Measurements from ENCODE around the gene NEDD4.
"Not testable (repeated sequence)": the region's sequence is repeated elsewhere in the genome, so short reads cannot be mapped to it uniquely, and the experiment has no call there.

NEDD4 gene

DNA sequence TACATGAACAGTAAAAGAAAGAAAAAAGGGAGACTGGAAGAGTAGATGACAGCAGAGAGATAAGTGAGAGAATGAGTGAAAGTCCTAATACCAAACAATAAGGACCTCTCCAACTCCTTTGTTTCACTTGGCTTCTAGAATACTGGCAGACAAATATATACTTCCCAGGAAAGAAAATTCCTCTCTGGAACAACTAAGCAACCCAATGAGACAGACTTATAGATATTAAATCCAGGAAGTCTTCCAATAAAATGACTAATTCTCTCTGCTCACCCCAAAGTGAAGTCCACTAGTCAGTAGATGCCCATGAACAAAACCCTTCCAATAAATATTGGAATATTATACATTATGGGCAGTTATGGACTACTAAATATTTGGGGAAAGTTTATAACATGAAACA lies 114.2 kb downstream of the NEDD4 start:
- no peak for DNase-seq

DNA sequence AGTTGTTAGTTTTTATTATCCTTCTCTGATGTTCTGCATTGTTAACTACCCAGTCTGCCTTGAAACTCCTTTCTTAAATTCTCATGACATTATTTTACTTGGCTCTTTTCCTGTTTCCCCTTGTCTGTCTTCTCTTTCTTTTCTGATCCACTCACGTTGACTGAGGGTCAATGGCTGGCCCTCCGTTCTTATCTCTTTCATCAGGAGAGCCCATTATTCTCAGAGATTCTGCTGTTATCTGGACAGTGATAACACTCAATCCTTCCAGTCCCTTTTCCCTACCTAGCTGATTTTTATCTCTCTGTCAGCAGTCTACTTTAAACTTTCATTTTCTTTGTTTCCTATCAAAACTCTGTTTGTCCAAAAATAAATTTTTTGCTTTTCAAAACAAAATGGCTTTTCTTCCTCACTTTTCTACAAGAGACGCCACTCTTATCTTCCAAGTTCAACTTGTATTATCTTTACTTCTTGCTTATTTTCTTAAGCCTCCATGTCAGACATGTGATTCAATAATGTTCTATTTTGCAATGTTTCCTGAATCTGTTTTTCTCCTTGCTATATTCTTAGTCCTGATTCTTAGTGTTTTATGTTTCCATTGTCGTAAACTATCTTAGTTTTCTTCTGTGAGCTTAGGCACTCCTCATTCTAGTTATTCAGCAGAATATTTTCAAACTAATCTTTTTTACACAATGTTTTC lies 120.2 kb downstream of the NEDD4 start:
- no peak for DNase-seq

DNA sequence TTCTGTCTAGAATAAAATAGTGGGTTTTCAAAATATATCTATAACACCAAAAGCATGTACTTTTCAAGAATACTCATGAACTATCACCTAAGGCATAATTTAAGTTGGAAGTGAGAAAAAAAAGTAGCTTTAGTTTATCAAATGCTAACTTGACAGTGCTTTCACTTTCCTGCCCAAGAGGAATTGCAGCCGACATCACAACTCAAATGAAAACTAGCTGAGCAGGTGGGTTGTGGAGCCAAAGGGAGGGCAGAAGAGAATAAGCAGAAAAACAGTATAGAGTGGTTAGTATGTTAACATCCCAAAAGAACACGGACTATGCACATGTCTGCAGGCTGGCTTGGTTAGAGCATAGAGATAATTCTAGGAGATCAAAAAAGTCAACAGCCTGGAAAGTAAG lies 120.9 kb downstream of the NEDD4 start:
- DNase-seq = no peak

DNA sequence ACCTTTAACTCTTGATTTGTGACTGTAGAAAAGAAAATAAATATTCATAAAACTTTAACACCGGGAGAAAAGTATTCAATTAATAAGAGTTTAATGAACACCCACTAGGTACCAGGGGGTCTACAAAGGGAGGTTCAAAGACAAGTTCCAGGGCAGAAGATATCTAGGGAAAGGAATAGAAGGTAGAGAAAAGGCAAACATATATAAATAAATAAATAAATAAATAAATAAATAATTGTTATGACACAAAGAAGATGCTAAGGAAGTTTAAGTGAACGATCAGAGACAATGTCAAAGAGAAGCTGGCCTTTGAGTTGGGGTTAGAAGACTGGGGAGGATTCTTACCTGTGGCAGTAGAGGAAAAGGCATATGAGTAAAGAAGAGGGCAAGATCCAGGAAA lies 123.8 kb downstream of the NEDD4 start:
- DNase-seq = no peak

DNA sequence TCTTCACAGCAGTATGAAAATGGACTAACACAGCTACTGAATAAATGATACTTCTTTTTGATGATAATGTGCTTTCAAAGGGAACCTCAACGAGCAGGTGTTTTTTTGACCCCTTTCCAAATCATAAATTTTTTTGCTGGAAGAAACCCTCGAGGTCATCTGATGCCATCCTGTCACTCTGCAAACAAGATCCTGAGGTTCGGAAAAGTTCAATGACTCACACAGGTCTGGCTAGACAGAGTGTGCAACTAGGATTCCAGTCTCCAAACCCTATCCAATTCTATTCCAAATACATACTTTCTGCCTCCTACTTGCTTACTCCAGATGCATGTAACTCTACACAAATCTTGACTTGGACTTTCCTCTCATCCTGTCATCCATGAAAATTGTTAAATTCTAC lies 124.7 kb downstream of the NEDD4 start:
- DNase-seq = no peak

DNA sequence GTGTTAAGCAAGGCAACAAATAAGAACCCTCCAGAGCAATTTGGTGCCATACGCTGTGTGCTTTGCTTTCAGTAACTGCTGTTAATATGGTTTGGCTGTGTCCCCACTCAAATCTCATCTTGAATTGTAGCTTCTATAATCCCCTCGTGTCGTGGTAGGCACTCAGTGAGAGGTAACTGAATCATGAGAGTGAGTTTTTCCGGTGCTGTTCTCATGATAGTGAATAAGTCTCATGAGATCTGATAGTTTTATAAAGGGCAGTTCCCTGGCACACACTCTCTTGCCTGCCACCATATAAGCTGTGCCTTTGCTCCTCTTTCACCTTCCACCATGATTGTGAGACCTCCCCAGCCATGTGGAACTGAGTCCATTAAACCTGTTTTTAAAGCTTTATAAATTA lies 125.1 kb downstream of the NEDD4 start:
- not testable (repeated sequence) for DNase-seq

DNA sequence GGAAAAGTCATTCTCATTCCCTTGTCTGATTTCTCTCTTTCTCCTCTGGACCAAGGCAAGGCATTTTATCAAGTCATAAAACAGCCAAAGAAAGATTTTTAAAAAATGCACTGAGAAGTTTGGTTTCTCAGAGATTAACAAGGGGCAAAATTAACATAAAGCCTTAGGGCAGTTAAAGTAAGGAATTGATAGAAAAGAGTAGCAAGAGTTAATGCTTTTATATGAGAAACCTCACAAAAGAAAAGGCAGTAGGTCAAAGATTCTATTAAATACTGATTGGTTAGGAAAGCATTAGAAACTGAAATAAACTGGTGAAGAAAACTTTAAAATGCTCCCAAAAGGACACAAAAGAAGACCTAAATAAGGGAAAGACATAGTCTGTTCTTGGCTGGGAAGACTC lies 129.5 kb downstream of the NEDD4 start:
- DNase-seq = no peak

DNA sequence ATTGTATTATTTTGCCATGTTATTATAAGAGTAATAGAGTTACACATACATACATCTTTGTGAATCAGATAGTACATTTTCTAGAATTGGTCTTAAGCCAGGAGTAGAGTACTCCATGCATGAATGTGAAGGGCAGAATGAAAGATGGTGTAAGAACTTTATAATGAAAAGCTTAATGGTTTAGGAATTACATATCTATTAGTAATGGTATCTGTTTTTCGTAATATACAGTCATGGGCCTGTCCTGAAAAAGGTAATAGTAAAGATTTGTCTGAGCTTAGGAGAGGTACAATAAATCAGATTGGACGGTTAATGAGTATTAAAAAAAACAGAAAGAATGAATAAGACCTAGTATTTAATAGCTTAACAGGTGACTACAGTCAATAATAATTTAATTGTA lies 132.3 kb downstream of the NEDD4 start:
- DNase-seq = no peak

DNA sequence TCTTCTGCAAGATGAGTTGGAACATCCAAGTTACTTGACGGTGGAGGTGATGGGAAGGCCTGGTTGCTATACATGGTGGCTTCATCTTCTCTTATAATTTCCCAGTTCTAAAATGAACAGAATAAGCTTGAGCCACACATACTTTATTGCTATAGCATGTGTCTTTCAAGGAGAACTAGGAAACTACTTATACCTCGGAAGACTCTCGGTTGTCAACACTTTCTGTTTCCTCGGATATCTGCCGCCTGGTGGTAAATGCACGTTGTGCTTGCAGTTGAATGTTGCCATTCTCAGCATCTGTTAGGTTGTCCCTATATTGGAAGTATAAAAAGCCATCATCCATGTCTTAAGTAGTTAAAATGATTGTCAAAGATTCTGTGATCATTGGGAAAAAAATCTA lies 132.9 kb downstream of the NEDD4 start:
- DNase-seq = no peak

DNA sequence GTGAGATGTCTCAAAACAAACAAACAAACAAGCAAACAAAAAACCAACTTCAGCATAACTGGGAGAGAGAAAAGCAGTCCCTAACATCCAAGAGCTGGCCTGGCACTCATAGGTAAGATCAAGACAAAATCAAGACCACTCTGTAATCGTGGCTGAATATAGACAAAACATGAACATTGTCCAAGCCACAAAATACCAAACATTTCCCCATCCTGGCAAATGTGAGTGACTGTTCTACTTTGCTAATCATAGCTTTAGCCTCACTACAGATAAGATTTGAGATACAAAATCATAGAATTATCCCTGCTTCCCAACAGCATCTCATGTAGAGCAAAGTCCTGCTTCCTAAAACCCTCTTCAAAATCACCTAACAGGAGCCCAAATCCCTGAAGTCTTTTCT lies 133.7 kb downstream of the NEDD4 start:
- no peak for DNase-seq

DNA sequence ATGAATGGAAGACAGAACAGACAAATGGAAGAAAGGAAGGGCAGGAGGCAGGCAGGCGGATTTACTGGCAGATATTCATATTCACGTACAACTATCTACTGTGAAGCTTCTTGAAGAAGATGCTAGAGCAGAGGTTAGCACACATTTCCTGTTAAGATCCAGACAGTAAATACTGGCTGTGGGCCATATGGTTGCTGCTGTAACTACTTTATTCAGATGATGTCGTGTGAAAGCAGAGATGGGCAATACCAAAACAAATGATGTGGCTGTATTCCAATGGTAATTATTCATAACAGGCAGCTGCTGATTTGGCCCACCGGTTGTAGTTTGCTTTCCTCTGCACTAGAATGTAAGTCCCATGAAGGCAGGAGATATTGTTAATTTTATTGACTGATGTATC lies 134.8 kb downstream of the NEDD4 start:
- DNase-seq = no peak

DNA sequence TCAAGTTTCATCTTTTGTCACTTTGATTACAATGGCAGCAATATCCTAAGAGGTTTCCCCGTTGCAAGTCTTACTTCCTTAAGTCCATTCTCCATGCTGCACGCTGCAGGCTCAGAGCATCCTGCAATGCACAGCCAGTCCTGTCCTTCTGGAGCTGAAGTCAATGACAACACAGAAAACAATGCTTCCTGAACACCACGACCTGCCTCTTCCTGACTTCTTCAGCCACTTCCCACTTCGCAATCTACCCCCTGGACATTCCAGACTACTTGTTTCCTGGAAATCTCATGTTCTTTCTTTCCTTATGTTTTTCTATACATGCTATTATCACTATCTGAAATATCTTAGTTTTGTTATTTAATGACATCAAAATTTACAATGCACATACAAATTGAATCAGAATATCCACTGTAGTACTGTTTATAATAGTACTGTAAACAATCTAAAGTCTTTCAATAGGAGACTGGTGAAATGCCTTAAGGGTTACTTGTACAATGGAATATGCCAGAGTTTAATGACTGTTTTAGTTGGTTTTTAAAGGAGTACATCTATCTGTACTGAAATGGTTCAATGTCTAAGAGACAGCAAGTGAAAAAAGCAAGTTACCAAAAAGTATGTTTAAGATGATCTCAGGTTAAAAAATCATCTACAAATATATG lies 136.8 kb downstream of the NEDD4 start:
- no peak for DNase-seq

DNA sequence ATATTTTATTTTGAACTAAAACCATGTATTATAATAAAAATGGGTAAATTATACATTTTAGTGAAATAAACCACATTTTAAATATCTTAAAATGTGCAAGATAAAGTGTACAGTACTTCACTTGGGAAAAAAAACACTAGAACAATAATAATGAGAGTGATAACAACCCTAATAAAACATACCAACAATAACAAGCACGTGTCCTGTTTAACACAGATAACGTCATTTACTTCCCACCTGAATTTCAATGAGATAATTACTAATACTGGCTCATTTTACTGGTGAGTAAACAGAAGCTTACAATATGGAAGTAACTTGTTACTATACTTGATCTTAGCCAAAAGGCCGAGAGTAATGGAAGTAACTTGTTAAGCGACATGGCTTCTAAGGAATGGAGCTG lies 140.3 kb downstream of the NEDD4 start:
- DNase-seq = no peak

DNA sequence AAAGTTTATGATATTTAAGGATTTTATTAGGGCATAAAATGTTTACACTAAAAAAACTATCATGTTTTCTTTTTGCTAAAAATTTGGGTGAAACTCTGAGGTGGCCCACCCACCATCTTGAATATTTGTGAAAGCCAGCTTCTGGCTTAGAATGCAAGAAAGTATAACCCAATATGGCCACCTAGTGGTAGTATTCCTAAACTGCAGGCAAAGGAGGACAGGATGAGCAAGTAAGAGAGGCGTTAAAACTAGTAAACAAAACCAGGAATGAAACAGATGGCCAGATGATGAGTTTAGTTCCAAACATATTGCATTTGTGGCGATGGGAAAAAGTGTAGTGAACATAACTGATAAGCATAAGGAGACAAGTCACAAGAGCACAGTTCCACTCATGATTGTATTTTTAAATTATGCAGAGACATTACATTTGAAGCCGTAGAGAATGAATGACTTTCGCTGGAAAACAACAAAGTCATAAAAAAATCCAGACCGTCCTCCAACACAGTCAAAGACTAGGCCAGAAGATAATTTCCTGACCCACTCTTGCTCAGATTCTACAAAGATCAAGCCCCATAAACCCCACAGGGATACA lies 147.2 kb downstream of the NEDD4 start:
- peak; percentile 36 for DNase-seq

DNA sequence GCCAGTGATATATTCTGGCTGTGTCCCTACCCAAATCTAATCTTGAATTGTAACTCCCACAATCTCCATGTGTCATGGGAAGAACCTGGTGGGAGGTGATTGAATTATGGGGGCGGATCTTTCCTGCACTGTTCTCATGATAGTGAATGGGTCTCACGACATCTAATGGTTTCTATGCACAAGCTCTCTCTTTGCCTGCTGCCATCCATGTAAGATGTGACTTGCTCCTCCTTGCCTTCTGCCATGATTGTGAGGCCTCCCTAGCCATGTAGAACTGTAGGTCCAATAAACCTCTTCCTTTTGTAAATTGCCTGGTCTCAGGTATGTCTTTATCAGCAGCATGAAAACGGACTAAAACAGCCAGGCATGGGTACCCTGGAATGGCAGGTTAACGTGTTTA lies 150.5 kb downstream of the NEDD4 start:
- DNase-seq = not testable (repeated sequence)

DNA sequence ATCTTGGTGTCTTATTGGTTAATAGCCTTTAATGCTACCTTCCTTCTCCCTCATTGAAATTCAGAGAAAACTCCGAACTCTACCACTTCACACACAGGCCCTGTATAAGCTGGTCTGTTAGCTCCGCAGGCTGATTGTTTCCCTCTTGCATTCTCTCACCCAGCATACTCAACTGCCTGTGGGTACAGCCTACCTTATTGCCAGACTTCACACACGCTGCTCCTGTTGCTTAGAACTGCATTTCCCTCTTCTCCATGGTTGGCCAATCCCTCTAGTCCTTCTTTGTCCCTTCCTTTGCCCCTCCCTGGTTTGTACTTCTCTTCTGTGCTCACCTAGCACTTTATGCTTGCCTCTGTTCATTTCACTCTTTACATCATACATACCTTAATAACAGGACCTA lies 157.5 kb downstream of the NEDD4 start:
- DNase-seq = no peak

DNA sequence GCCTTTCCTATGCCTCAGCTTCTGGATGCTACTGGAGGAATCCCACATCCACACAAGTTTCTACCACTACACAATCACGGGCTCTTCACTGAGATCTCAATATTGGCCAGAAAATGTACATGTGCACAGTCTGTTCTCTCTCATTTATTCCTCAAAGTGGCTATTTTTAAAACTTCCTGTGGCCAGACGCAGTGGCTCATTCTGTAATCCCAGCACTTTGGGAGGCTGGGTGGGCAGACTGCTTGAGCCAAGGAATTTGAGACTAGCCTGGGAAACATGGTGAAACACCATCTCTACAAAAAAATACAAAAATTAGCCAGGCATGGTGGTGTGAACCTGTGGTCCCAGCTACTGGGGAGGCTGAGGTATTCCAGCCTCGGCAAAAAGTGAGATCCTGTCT lies 159.1 kb downstream of the NEDD4 start:
- DNase-seq = no peak

DNA sequence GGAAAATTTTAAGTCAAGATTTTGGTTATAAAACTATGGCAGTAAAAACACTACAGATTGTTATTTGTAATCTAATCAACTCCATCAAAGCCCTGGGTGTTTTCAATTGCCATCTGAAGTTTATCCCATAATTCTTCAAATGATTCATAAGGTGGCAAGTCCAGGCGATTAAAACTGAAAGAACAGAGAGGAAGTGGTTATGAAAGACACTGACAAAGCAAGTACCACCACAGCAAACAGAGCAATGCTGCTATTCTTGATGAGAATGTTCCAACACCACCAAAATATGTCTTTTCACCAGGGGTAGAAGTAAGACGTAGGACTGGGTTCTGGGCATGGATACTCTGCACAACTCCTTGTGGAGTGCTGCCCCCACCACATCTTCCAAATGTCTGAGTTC lies 163.6 kb downstream of the NEDD4 start:
- no peak for DNase-seq

DNA sequence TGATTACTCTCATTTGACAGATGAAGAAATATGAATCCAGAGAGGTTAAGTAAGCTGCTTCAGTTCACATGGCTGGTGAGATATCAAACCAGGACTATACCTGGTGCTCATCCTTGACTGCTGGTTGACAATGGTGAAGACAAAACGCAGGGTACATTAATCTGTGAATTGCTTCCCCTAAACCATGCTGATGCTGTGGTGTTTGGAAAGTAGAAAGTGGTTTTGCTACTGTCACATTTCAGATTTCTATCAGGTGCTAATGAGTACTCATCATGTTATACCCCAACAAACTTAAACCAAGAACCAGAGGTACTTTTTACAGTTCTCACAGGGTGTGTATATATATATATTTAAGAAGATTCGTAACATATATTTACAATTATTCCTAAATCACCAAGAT lies 165.5 kb downstream of the NEDD4 start:
- DNase-seq = no peak

DNA sequence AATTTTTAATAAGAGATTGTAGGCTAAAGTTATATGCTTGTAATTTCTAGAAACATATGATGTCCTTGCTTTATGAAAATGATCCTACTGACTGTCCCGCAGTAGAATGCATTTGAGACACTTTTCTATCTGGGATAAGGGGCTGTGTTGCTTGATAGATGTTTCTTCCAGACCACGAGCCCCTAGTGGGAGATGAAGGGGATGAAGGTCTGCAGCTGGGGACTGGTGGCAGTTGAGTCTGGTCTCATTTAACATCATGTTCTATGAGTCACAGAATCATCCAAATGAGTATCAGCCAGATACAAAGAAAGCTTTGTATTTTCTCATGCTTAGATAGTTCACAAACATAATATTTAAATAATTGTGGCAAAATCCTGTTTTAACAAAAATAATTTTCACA lies 166.2 kb downstream of the NEDD4 start:
- peak; percentile 33 for DNase-seq

DNA sequence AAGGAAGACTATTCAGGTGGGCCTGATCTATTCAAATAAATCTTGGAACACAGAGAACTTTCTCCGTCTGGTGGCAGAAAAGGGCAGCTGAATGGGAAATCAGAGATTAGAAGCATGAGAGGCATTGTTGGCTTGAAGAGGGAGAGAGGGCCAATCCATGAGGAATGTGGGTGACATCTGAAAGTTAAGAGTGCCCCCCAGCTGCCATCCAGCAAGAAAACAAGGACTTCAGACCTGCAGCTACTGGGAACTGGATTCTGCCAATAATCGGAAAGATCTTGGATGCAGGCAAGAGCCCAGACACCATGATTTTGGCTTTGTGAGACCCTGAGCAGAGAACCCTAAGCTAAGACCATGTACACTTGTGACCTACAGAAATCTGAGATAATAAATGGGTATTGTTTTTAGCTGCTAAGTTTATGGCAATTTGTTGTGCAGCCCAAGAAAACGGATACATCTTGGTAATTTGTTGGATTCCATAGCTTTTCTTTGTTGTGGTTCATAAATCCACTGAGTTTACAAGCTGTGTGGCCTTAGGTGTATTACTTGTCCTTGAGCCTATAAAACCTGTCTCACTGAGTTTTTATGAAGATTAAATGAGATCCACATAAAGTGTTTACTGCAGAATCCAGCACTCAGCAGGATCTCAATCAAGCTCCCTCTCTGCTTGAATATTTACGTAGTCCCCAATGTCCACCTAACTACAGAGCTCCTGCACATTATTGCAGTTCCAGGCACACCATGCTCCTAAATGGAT lies 168.4 kb downstream of the NEDD4 start:
- DNase-seq = no peak

DNA sequence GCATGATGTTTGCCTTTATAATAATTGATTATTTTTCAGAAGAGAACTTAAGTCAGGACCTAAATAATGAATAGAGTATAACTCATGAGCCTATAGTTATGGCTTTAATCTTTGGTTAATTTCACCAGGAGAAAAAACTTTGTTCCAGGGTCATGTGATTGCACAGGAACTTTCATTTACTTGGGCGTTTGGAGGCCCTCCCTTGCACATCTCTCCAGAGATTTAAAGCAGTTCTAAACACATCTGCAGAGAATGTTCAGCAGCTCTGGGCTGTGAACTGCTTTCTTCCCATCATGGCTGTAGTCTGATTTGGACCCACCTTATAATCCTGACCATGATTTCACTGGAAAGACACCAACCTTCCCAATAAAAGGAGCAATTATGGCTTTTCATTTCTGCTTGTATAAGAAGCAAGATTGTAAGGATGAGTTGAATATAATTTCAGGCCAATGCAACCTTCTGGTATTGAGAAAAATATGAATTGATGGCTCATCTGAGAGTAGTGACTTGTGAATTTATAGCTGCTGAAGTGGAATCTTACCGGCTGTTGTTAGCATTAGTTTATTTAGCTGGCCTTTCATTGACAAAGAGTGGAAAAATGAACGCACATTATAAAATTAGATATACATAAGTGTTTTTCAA lies 169.6 kb downstream of the NEDD4 start:
- DNase-seq = no peak

DNA sequence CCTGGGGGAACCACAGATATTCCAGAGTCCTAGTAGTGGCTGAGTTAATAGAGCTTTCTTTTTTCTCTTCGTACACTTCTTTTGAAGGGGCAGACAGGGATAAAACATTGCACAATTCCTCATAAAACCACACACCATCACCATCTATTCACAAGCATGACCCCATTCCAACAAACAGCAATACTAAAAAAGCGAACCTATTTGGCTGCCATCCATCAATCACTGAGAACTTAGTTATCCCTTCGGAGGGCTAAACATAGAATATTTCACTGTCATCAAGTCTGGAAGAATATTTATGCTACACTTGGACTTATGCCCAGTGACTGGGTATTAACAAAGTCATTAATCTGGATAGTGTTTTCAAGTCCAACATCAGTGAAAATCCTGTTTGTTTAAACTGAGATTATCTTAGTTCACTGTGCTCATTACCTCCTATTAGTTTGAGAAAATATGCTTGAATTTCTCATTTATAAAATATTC lies 170.2 kb downstream of the NEDD4 start:
- no peak for DNase-seq
